OCI-LY1 (cell line): Measurements from ENCODE around the gene IMMP2L.

ENCODE experiments used
- EZH2 ChIP-seq: fragments of 200-600 bp; sonication (generic), shearing (Covaris generic); IDR thresholded peaks from 2 replicates; pipeline ENCODE4 v1.8.0; 2017; ENCODE audit warnings: borderline replicate concordance, mixed run types, mild to moderate bottlenecking, antibody characterized with exemption, low read length, moderate library complexity, mixed read lengths
- TF ChIP-seq, protein P1 (sequence below): fragments of 200-600 bp; sonication (generic), shearing (Covaris generic); IDR thresholded peaks from 2 replicates; pipeline ENCODE4 v1.5.1; 2017; ENCODE audit warnings: mild to moderate bottlenecking, antibody characterized with exemption, low read length, moderate library complexity, mixed read lengths

DNA sequence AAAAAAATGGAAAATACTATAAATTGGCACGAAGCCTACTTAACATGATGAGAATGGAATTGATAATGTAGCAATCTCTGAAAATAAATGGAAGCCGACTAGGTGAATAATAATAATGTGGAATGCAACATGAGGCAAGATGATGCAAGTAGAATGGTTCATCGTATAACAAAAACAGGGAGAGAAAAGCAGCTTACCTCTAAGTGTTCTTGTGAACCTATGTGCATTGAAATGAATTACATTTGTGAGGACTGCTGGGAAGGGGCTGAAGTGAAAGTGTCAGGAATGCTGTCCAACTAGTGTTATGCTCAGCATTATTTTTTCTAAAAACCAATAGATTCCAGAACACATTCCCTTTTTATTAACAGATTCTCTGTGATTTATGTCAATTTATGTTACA is 912.0 kb downstream of the IMMP2L start:
- no peak for TF ChIP-seq EZH2
- TF ChIP-seq, protein P1, sequence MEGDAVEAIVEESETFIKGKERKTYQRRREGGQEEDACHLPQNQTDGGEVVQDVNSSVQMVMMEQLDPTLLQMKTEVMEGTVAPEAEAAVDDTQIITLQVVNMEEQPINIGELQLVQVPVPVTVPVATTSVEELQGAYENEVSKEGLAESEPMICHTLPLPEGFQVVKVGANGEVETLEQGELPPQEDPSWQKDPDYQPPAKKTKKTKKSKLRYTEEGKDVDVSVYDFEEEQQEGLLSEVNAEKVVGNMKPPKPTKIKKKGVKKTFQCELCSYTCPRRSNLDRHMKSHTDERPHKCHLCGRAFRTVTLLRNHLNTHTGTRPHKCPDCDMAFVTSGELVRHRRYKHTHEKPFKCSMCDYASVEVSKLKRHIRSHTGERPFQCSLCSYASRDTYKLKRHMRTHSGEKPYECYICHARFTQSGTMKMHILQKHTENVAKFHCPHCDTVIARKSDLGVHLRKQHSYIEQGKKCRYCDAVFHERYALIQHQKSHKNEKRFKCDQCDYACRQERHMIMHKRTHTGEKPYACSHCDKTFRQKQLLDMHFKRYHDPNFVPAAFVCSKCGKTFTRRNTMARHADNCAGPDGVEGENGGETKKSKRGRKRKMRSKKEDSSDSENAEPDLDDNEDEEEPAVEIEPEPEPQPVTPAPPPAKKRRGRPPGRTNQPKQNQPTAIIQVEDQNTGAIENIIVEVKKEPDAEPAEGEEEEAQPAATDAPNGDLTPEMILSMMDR = no peak
